ENCODE measurements around the gene PRND.
A peak's percentile ranks its signal among the peaks of the same experiment; 100 is the strongest.
"Not testable (repeated sequence)": the region's sequence is repeated elsewhere in the genome, so short reads cannot be mapped to it uniquely, and the experiment has no call there.

Gene PRND

GRCh38 chr20:4709261-4710105 is 12.2 kb upstream of the PRND start:
- no peak for DNase-seq

- peak; percentile 84 for DNase-seq
Observed at GRCh38 chr20:4710106-4710475, 11.6 kb upstream of the PRND start.

GRCh38 chr20:4711511-4711910 is 10.2 kb upstream of the PRND start:
- no peak for DNase-seq

GRCh38 chr20:4713401-4713800 is 8.3 kb upstream of the PRND start:
- DNase-seq, result no peak

GRCh38 chr20:4714818-4715217 is 6.9 kb upstream of the PRND start:
- no peak for DNase-seq

GRCh38 chr20:4717816-4718570 is 3.7 kb upstream of the PRND start:
- DNase-seq, result no peak

- DNase-seq, result no peak
Observed at GRCh38 chr20:4719190-4719589, 2.5 kb upstream of the PRND start.

GRCh38 chr20:4720041-4720976 is 1.4 kb upstream of the PRND start:
- peak; percentile 54 for DNase-seq

- no peak for DNase-seq
Observed at GRCh38 chr20:4720977-4721349, 746 bp upstream of the PRND start.

GRCh38 chr20:4722571-4722970 is 862 bp downstream of the PRND start:
- DNase-seq, result no peak

GRCh38 chr20:4722993-4723392 is 1.3 kb downstream of the PRND start:
- DNase-seq, result no peak

GRCh38 chr20:4723553-4723952 is 1.8 kb downstream of the PRND start:
- DNase-seq, result not testable (repeated sequence)

- DNase-seq, result no peak
Observed at GRCh38 chr20:4724459-4725262, 3.0 kb downstream of the PRND start.

- no peak for DNase-seq
Observed at GRCh38 chr20:4725263-4725550, 3.5 kb downstream of the PRND start.

GRCh38 chr20:4726710-4727397 is 5.1 kb downstream of the PRND start:
- DNase-seq, result no peak

- no peak for DNase-seq
Observed at GRCh38 chr20:4728120-4728760, 6.5 kb downstream of the PRND start.

GRCh38 chr20:4729265-4729664 is 7.6 kb downstream of the PRND start:
- DNase-seq, result no peak

- DNase-seq, result no peak
Observed at GRCh38 chr20:4730780-4731179, 9.1 kb downstream of the PRND start.

GRCh38 chr20:4736875-4737274 is 15.2 kb downstream of the PRND start:
- no peak for DNase-seq

GRCh38 chr20:4737857-4738627 is 16.3 kb downstream of the PRND start:
- DNase-seq, result no peak
